Measurements from ENCODE around the gene EIF3L. TPM values are rescaled to one million over a fixed set of nuclear protein-coding genes. Genes with fewer than 3 reads are reported as not detected.

Gene EIF3L
- total RNA-seq, 1 donor from 2014 or later = 606 TPM

- no peak for DNase-seq
These were observed 78.4 kb downstream of the EIF3L start for GRCh38 chr22:37927637-37927936.

GRCh38 chr22:37929390-37929789 lies 80.2 kb downstream of the EIF3L start:
- DNase-seq = no peak

- no peak for DNase-seq
These were observed 81.2 kb downstream of the EIF3L start for GRCh38 chr22:37930270-37930951.

- no peak for DNase-seq
These were observed 81.8 kb downstream of the EIF3L start for GRCh38 chr22:37930952-37931440.

GRCh38 chr22:37931893-37932389 lies 82.7 kb downstream of the EIF3L start:
- no peak for DNase-seq

- DNase-seq = no peak
These were observed 83.2 kb downstream of the EIF3L start for GRCh38 chr22:37932401-37932800.

GRCh38 chr22:37932821-37933578 lies 83.8 kb downstream of the EIF3L start:
- DNase-seq = no peak

GRCh38 chr22:37933711-37934376 lies 84.6 kb downstream of the EIF3L start:
- DNase-seq = peak; percentile 87

Small RNA genes lying within 50 kb of the gene (small RNA-seq; reads per million reads assigned to genes)
- gene MIR659 (ENCODE audit: low replicate concordance) = 0.68 reads per million, percentile 80 among the genes with 10 or more reads in this experiment

Other genes starting within 250 kb of the EIF3L start
- 47.5 TPM for gene GGA1, start 240.6 kb upstream of the EIF3L start, total RNA-seq
- 31.8 TPM for gene SH3BP1, start 209.8 kb upstream of the EIF3L start, total RNA-seq
- 12.3 TPM for gene PDXP, start 190.7 kb upstream of the EIF3L start, total RNA-seq
- 1,436 TPM for gene LGALS1, start 173.8 kb upstream of the EIF3L start, total RNA-seq
- 19.4 TPM for gene NOL12, start 163.1 kb upstream of the EIF3L start, total RNA-seq
- gene TRIOBP, start 152.4 kb upstream of the EIF3L start, total RNA-seq = 87.7 TPM
- gene GCAT, start 41.5 kb upstream of the EIF3L start, total RNA-seq = 16.7 TPM
- gene GALR3, start 26.0 kb upstream of the EIF3L start, total RNA-seq = not detected
- 23.5 TPM for gene ANKRD54, start 5.1 kb upstream of the EIF3L start, total RNA-seq
- 19.3 TPM for gene MICALL1, start 56.9 kb downstream of the EIF3L start, total RNA-seq
- not detected for gene C22orf23, start 104.2 kb downstream of the EIF3L start, total RNA-seq
- gene POLR2F, start 104.3 kb downstream of the EIF3L start, total RNA-seq = 24.7 TPM
- gene SOX10, start 135.1 kb downstream of the EIF3L start, total RNA-seq = 14.9 TPM
- gene PICK1, start 208.0 kb downstream of the EIF3L start, total RNA-seq = 14.9 TPM
- gene SLC16A8, start 234.8 kb downstream of the EIF3L start, total RNA-seq = not detected